HEK293T (cell line): ENCODE measurements around the gene SLC24A4.

ENCODE experiments used
- ARNT ChIP-seq: fragments of 450-650 bp; IDR thresholded peaks from 2 replicates; pipeline ENCODE4 v1.6.1; 2017; ENCODE audit warnings: mild to moderate bottlenecking
- BHLHE40 ChIP-seq: fragments of 450-650 bp; IDR thresholded peaks from 2 replicates; pipeline ENCODE4 v1.6.1; 2016; ENCODE audit warnings: mild to moderate bottlenecking, moderate library complexity, borderline replicate concordance
- ELF4 ChIP-seq: fragments of 450-650 bp; IDR thresholded peaks from 2 replicates; pipeline ENCODE4 v1.6.1; 2017; ENCODE audit warnings: antibody characterized with exemption
- FOXA1 ChIP-seq: fragments of 450-650 bp; IDR thresholded peaks from 2 replicates; pipeline ENCODE4 v1.6.1; 2016; ENCODE audit warnings: mild to moderate bottlenecking
- FOXK2 ChIP-seq: fragments of 450-650 bp; IDR thresholded peaks from 2 replicates; pipeline ENCODE4 v1.6.1; 2016; ENCODE audit warnings: mild to moderate bottlenecking
- FOXM1 ChIP-seq: fragments of 450-650 bp; IDR thresholded peaks from 2 replicates; pipeline ENCODE4 v1.6.1; 2017; ENCODE audit warnings: mild to moderate bottlenecking, borderline replicate concordance
- L3MBTL2 ChIP-seq: fragments of 450-650 bp; conservative IDR thresholded peaks from 2 replicates; pipeline ENCODE4 v1.6.1; 2016; ENCODE audit warnings: mild to moderate bottlenecking
- SP1 ChIP-seq: fragments of 450-650 bp; IDR thresholded peaks from 2 replicates; pipeline ENCODE4 v1.6.1; 2017

GRCh38 chr14:92356677-92357076 is 33.7 kb downstream of the SLC24A4 start:
- TF ChIP-seq L3MBTL2 (no peak), FOXA1 (no peak), FOXM1 (no peak), FOXK2 (no peak), ARNT (no peak), BHLHE40 (no peak), SP1 (no peak), ELF4 (no peak)
